Measurements from ENCODE around the gene HIP1.

HIP1 gene

GRCh38 chr7:75667938-75668337, 70.8 kb downstream of the HIP1 start:
- DNase-seq: no peak

GRCh38 chr7:75663302-75663907, 75.3 kb downstream of the HIP1 start:
- no peak for DNase-seq

DNA sequence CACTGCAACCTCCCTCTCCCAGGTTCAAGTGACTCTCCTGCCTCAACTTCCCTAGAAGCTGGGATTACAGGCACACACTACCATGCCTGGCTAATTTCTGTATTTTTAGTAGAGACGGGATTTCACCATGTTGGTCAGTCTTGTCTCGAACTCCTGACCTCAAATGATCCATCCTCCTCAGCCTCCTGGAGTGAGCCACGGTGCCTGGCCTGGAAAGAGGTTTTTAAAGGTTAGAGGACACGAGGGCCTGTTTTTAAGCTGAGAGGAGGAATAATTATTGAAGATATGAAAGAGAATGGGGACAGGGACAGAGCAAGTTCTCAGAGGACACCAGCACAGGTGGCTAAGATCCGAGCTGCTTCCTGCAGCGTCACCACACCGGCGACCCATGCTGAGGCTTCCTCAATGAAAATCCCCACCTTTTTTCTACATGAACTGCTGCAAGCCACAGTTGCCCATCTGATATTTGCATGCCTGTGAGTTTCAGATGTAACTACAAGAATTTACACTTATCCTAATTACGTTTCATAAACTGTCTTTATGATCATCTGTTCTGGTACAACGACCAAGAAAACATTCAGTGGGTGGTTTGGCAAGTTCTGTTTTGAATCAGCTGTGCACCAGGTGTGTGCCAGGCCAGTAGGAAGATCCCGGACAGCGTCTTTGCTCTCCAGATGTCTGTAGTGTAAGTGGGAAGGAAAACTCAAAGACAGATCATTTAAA, 76.0 kb downstream of the HIP1 start:
- DNase-seq: no peak

DNA sequence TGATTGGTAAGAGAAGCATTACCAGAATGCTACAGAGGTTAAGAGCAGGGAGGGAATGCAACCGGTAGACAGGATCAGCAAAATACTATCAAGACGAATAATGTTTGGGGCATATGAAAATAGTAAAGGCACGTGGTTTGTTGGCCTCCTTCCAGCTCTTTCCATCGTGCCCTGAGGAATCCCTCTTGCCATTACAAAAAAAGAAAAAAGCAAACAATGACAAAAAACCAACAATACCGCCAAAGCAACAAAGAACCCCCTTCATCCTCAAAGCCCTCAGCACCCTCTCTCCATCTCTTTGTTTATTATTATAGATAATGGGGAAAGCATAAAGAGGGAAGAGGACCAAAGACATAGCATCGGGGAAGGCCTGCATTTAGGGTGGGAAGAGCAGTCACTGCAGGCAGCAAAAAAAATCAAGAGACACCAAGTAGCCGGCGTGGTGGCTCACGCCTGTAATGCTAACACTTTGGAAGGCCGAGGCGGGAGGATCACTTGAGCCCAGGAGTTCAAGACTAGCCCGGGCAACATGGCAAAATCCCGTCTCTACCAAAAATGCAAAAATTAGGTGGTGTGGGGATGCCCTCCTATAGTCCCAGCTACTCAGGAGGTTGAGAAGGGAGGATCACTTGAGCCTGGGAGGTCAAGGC, 78.0 kb downstream of the HIP1 start:
- no peak for DNase-seq

DNA sequence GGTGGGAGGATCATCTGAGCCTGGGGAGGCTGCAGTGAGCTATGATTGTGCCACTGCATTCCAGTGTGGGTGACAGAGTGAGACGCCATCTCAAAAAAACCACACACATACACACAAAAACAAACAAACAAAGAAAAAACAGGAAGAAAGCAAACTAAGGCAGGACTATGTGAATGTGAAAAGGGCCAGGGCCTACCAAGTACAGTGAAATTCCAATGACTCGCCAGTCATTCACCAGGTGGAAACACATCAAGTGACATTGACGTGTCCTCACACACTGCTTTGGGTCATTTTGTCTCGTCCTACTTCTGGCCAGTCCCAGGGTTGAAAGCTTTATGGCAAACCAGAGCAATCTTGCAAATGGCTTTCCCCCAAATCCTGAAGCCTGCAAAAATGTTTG, 79.9 kb downstream of the HIP1 start:
- DNase-seq: no peak

DNA sequence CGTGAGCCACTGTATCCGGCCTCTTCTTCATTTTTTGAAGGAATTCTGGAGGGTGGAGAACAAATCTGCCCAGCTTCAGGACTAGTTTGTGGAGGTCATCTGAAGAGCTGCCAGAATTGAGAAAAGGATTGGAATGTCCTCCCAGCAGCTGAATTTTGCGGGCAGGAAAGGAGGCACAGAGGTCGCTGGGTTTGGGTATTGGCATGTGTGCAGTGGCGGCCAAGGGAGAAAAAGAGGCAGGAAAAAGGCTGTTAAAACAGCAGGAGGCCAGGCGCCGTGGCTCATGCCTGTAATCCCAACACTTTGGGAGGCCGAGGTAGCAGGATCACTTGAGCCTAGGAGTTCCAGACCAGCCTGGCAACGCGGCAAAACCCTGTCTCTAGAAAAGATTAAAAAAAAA, 80.4 kb downstream of the HIP1 start:
- no peak for DNase-seq

GRCh38 chr7:75657866-75658265, 80.9 kb downstream of the HIP1 start:
- DNase-seq: no peak

- DNase-seq: no peak
Observed at GRCh38 chr7:75656740-75657139, 82.0 kb downstream of the HIP1 start.

GRCh38 chr7:75655536-75655935, 83.2 kb downstream of the HIP1 start:
- no peak for DNase-seq

DNA sequence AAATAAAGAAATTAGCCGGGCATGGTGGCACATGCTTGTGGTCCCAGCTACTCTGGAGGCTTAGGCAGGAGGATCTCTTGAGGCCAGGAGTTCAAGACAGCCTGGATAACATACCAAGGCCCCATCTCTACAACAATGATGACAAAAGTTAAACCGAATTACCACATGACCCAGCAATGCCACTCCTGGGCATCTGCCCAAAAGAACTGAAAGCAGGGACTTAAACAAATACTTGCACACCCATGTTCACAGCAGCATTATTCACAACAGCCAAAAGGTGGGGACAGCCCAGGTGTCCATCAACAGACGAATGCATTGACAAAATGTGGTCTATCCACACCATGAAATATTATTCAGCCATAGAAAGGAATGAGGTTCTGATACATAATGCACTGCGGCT, 83.9 kb downstream of the HIP1 start:
- no peak for DNase-seq

DNA sequence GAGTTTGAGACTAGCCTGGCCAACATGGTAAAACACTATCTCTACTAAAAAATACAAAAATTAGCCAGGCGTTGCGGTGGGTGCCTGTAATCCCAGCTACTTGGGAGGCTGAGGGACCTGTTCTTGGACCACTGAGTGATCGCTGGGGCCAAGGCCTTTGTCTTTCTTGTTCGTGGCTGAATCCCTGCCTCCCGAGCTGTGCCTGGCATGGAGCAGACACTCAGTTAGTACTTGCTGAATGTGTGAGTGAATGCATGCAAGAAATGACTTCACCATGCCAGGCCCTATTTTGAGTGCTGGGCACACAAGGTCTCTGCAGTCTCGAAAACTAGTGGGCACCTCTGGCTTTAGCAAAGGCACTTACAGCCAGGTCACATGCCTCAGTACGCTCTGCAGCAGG, 85.1 kb downstream of the HIP1 start:
- no peak for DNase-seq

- DNase-seq: no peak
Observed at GRCh38 chr7:75652788-75653187, 86.0 kb downstream of the HIP1 start.

GRCh38 chr7:75650681-75651080, 88.1 kb downstream of the HIP1 start:
- no peak for DNase-seq

DNA sequence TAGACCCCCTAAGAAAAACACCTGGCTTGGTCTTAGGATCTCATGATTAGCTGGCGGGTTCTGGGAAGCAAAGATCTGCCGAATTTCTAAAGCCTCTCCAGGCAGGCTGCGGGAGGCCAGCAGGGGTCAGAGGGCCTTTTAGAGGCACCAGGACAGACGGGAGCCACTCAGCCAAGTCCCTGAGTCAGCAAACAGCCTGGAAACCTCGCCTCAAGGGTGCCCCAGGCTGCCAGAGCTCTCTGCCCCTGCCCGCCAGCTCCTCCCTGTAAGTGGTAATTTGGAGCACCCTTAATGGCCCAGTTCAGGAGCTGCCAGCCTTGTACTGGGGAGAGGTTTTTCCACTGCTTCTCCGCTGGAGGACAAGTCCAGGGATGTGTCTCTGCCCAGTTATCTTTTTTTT, 88.7 kb downstream of the HIP1 start:
- no peak for DNase-seq

DNA sequence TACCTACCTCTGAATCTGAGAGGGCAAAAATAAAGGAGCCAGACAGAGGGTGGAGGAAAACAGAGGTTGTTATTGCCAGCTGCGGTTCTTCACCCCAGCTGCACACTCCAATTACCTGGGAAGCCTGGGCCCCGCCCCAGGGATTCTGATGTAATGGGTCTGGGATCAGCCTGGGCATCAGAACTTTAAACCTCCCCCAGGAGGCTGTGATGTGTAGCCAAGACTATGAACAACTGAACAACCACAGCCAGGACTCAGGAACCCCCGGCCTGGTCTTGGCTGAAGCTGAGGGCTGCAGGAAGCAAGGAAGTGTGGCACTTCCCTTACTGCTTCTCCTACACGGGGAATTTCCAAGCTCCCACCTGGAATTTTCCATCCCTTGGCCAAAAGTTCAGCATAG, 89.3 kb downstream of the HIP1 start:
- no peak for DNase-seq

DNA sequence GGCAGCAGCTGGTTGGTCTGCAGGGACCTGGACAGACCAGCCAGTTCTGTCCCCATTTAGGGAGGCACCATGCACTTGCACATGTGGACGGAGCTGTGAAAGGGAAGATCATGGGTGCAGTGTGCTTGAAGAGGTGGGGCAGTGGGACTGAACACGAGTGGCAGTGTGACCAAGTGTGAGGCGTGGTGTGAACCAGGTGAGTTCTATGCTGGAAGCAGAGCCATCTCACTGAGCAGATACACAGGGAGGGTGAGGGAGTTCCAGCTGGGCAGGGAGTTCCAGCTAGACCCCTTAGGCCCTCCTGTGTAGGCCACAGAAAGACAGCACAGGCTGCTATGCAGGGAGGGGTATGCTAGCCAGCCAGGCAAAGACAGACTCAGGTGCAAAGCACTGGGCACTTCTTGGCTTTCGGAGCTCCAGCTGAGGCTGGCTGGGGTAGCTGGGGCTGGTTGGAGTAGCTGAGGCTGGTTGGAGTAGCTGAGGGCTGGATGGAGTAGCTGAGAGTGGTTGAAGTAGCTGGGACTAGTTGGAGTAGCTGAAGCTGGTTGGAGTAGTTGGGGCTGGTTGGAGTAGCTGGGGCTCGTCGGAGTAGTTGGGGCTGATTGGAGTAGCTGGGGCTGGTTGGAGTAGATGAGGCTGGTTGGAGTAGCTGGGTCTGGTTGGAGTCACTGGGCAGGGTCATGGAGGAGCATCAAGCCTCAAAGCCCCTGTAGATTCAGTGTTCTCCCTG, 90.9 kb downstream of the HIP1 start:
- no peak for DNase-seq

DNA sequence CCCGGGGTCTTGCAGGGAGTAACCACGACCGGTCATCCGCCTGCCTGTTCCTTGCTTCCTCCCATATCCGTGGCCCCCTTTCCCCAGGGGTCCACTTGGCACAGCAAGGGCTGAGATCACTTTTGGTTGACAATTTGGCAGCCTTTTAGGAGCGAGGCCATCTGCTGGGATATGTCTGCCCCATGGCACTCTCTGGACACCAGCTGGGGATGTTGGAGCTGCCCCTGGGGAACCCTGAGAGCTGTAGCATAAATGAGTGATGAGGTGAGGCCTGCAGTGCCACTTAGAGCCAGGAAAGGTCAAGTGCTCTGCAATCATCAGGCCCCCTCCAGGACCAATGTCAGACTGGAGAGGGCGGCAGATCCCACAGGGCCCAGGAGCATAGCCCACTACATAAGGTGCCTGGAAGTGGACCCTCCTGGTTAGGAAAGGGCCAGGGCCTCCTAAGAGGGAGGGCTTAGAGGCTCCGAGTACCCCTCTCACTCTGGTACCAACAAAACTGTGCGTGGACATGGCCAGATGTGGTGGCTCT, 92.1 kb downstream of the HIP1 start:
- no peak for DNase-seq

GRCh38 chr7:75645570-75645969, 93.2 kb downstream of the HIP1 start:
- DNase-seq: no peak

DNA sequence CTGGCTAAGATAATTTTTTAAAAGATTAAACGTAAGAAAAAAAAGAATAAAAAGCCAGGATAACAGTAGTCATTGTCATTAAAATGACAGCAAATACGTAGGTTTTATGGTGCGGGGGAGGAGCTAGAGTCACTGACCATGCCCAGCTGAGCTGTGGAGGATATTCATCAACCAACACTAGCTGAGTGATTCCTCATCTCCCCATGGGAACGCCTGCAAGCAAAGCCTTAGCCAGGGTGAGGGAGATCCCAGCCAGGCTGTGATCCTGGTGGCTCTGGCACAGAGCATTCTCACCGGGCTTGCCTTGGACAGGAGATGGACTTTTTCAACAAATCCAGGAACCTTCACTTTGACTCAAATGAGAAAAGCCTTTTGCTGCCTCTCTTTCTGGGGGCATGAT, 94.2 kb downstream of the HIP1 start:
- no peak for DNase-seq

DNA sequence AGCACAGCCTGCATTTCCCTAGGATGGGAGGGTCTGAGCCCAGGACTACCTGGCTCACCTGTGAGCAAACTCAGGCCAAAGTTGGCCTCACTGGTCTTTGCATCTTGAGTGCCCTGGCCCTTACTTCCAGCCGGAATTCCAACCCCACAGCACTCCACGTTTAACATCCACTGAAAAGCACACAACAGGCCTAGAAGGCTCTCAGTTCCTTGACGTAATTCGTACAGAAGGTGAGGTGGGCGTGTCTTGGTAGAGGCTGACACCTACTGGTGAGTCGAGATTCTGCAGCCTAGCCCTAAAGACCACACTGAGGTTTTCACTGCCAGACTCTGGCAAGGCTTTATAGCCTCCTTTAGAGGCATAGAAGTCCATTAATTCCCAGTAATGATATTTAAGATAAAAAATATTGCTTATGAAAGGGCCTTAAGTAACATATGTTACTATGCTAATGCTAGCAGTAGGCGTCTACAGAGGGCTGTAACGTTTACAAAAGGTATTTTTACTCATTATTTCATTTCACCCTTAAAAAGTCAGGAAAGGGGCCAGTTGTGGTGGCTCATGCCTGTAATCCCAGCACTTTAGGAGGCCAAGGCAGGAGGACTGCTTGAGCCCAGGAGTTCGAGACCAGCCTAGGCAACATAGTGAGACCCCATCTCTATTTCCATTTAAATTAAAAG, 95.8 kb downstream of the HIP1 start:
- peak; percentile 57 for DNase-seq

- DNase-seq: no peak
Observed at GRCh38 chr7:75640201-75640600, 98.5 kb downstream of the HIP1 start.

- DNase-seq: no peak
Observed at GRCh38 chr7:75639886-75640190, 98.9 kb downstream of the HIP1 start.

Data from GF-D8 (cell line).